ENCODE results near the gene PTRH2. TPM values are rescaled to one million over a fixed set of nuclear protein-coding genes. Genes with fewer than 3 reads are reported as not detected.

PTRH2 gene
- total RNA-seq, 2 donors from 2014 or later = 18.9 to 42.8 TPM

- Mint-ChIP-seq H3K9me3 (no peaks in the 10 kb centered on the region), H3K36me3 (peaks cover 0 to 5% of the 10 kb centered on the region in 2 donors), H3K27ac (no peak overlapping the region)
- no peak for ATAC-seq
- DNase-seq (ENCODE audit: low spot score in 2 of 2) = no peak
Observed at GRCh38 chr17:59727817-59728533, 20.7 kb upstream of the PTRH2 start.

- Mint-ChIP-seq H3K9me3 (no peaks in the 10 kb centered on the region), H3K27ac (no peak overlapping the region), H3K36me3 (peaks cover 0 to 6% of the 10 kb centered on the region in 2 donors)
- DNase-seq (ENCODE audit: low spot score in 2 of 2) (no peak), ATAC-seq (no peak)
Observed at GRCh38 chr17:59725691-59726090, 18.5 kb upstream of the PTRH2 start.

- no peak for DNase-seq (ENCODE audit: low spot score in 2 of 2)
Observed at GRCh38 chr17:59723607-59724006, 16.4 kb upstream of the PTRH2 start.

GRCh38 chr17:59723041-59723440 is 15.8 kb upstream of the PTRH2 start:
- ATAC-seq (no peak), DNase-seq (ENCODE audit: low spot score in 2 of 2) (no peak)
- peak overlapping the region in 1 of 2 donors; percentile 12 for H3K27ac Mint-ChIP-seq
- H3K36me3 Mint-ChIP-seq = peaks cover 0 to 21% of the 10 kb centered on the region in 2 donors
- H3K9me3 Mint-ChIP-seq = no peaks in the 10 kb centered on the region

More at GRCh38 chr17:59723607-59724006, 16.4 kb upstream of the PTRH2 start:
- Mint-ChIP-seq H3K27ac (no peak overlapping the region), H3K9me3 (no peaks in the 10 kb centered on the region), H3K36me3 (peaks cover 0 to 17% of the 10 kb centered on the region in 2 donors)
- ATAC-seq = no peak

GRCh38 chr17:59722623-59723022 is 15.4 kb upstream of the PTRH2 start:
- Mint-ChIP-seq H3K27ac (peak overlapping the region in 1 of 2 donors; percentile 12), H3K9me3 (no peaks in the 10 kb centered on the region), H3K36me3 (peaks cover 0 to 21% of the 10 kb centered on the region in 2 donors)
- DNase-seq (ENCODE audit: low spot score in 2 of 2) (no peak), ATAC-seq (no peak)

GRCh38 chr17:59719526-59719925 is 12.3 kb upstream of the PTRH2 start:
- no peak for ATAC-seq
- H3K9me3 Mint-ChIP-seq = no peaks in the 10 kb centered on the region
- no peak overlapping the region for H3K27ac Mint-ChIP-seq

GRCh38 chr17:59716427-59716826 is 9.2 kb upstream of the PTRH2 start:
- ATAC-seq (no peak), DNase-seq (ENCODE audit: low spot score in 2 of 2) (no peak)
- H3K9me3 Mint-ChIP-seq = no peaks in the 10 kb centered on the region
- no peak overlapping the region for H3K27ac Mint-ChIP-seq
- H3K36me3 Mint-ChIP-seq = peaks cover 0 to 15% of the 10 kb centered on the region in 2 donors

More at GRCh38 chr17:59719526-59719925, 12.3 kb upstream of the PTRH2 start:
- H3K36me3 Mint-ChIP-seq = peaks cover 0 to 21% of the 10 kb centered on the region in 2 donors
- no peak for DNase-seq (ENCODE audit: low spot score in 2 of 2)

- no peak overlapping the region for H3K27ac Mint-ChIP-seq
- no peak for ATAC-seq
- H3K36me3 Mint-ChIP-seq = peaks cover 0 to 10% of the 10 kb centered on the region in 2 donors
- no peak for DNase-seq (ENCODE audit: low spot score in 2 of 2)
- no peaks in the 10 kb centered on the region for H3K9me3 Mint-ChIP-seq
Observed at GRCh38 chr17:59714255-59714654, 7.0 kb upstream of the PTRH2 start.

GRCh38 chr17:59712862-59713261 is 5.6 kb upstream of the PTRH2 start:
- peak overlapping the region in 1 of 2 donors; percentile 0 for H3K27ac Mint-ChIP-seq
- DNase-seq (ENCODE audit: low spot score in 2 of 2) (no peak), ATAC-seq (no peak)
- no peaks in the 10 kb centered on the region for H3K9me3 Mint-ChIP-seq
- H3K36me3 Mint-ChIP-seq = peaks cover 5 to 7% of the 10 kb centered on the region in 2 donors

- H3K9me3 Mint-ChIP-seq = no peaks in the 10 kb centered on the region
- ATAC-seq (no peak), DNase-seq (ENCODE audit: low spot score in 2 of 2) (no peak)
- peaks cover 14 to 17% of the 10 kb centered on the region in 2 donors for H3K36me3 Mint-ChIP-seq
- H3K27ac Mint-ChIP-seq = no peak overlapping the region
Observed at GRCh38 chr17:59711936-59712335, 4.7 kb upstream of the PTRH2 start.

- Mint-ChIP-seq H3K36me3 (peaks cover 31 to 38% of the 10 kb centered on the region in 2 donors), H3K9me3 (no peaks in the 10 kb centered on the region), H3K27ac (peak overlapping the region; percentile 97 to 99)
- DNase-seq (ENCODE audit: low spot score in 2 of 2) = no peak
- ATAC-seq = no peak
Observed at GRCh38 chr17:59707971-59708430, 771 bp upstream of the PTRH2 start.

GRCh38 chr17:59702304-59702703 is 4.9 kb downstream of the PTRH2 start:
- H3K27ac Mint-ChIP-seq = peak overlapping the region in 1 of 2 donors; percentile 8
- peaks cover 45 to 61% of the 10 kb centered on the region in 2 donors for H3K36me3 Mint-ChIP-seq
- DNase-seq (ENCODE audit: low spot score in 2 of 2) (no peak), ATAC-seq (no peak)
- H3K9me3 Mint-ChIP-seq = no peaks in the 10 kb centered on the region

GRCh38 chr17:59699786-59700185 is 7.4 kb downstream of the PTRH2 start:
- peaks cover 31 to 43% of the 10 kb centered on the region in 2 donors for H3K36me3 Mint-ChIP-seq
- peak overlapping the region; percentile 51 to 81 for H3K27ac Mint-ChIP-seq

GRCh38 chr17:59699218-59699617 is 8.0 kb downstream of the PTRH2 start:
- H3K27ac Mint-ChIP-seq = peak overlapping the region; percentile 51 to 92
- H3K36me3 Mint-ChIP-seq = peaks cover 30 to 40% of the 10 kb centered on the region in 2 donors
- DNase-seq (ENCODE audit: low spot score in 2 of 2) = no peak
- no peaks in the 10 kb centered on the region for H3K9me3 Mint-ChIP-seq
- ATAC-seq = no peak

More at GRCh38 chr17:59699786-59700185, 7.4 kb downstream of the PTRH2 start:
- no peaks in the 10 kb centered on the region for H3K9me3 Mint-ChIP-seq
- DNase-seq (ENCODE audit: low spot score in 2 of 2) (no peak), ATAC-seq (no peak)

- ATAC-seq = no peak
- no peak for DNase-seq (ENCODE audit: low spot score in 2 of 2)
- Mint-ChIP-seq H3K27ac (peak overlapping the region in 1 of 2 donors; percentile 51), H3K9me3 (no peaks in the 10 kb centered on the region), H3K36me3 (peaks cover 27 to 35% of the 10 kb centered on the region in 2 donors)
Observed at GRCh38 chr17:59698143-59698542, 9.1 kb downstream of the PTRH2 start.

GRCh38 chr17:59696682-59697277 is 10.4 kb downstream of the PTRH2 start:
- ATAC-seq (no peak), DNase-seq (ENCODE audit: low spot score in 2 of 2) (no peak)
- Mint-ChIP-seq H3K36me3 (peaks cover 27 to 35% of the 10 kb centered on the region in 2 donors), H3K9me3 (no peaks in the 10 kb centered on the region), H3K27ac (peak overlapping the region in 1 of 2 donors; percentile 28)

GRCh38 chr17:59695945-59696681 is 11.1 kb downstream of the PTRH2 start:
- Mint-ChIP-seq H3K9me3 (no peaks in the 10 kb centered on the region), H3K27ac (peak overlapping the region; percentile 28 to 48), H3K36me3 (peaks cover 27 to 35% of the 10 kb centered on the region in 2 donors)
- ATAC-seq (no peak), DNase-seq (ENCODE audit: low spot score in 2 of 2) (no peak)

Measured in activated naive CD4-positive, alpha-beta T cell treated with anti-CD3 and anti-CD28 coated beads, Interleukin-2, amount 50 U/mL, for 72 hours (primary cell).